Activated CD8-positive, alpha-beta memory T cell treated with anti-CD3 and anti-CD28 coated beads, Interleukin-2, amount 10 ng/mL, durations not matched to agents 7 days and 5 days (primary cell): Measurements from ENCODE around the gene KLHL20. TPM values are rescaled to one million over a fixed set of nuclear protein-coding genes. Genes with fewer than 3 reads are reported as not detected.
"Not testable (repeated sequence)": the region's sequence is repeated elsewhere in the genome, so short reads cannot be mapped to it uniquely, and the experiment has no call there.

Experiments used
- ATAC-seq: fragments of 150-1000 bp; cut with Tn5 transposase; one replicate; pipeline ENCODE4 v1.10.0; 2021; ENCODE audit warnings: moderate library complexity
- CTCF ChIA-PET: fragments of 350-600 bp; sonication (Branson Sonifier 250); formaldehyde crosslinking; loops from one replicate; lab custom pipeline; 2021; ENCODE audit warnings: antibody characterized with exemption; lab: Charles Lee
- DNase-seq: peaks from one replicate; pipeline ENCODE4 v3.0.0-alpha.2; 2020
- H3K27ac Mint-ChIP-seq: one replicate; pipeline ENCODE4 v1.8.0; 2021; ENCODE audit warnings: mild to moderate bottlenecking, mixed read lengths
- H3K27me3 Mint-ChIP-seq: one replicate; pipeline ENCODE4 v1.8.0; 2021; ENCODE audit warnings: mixed read lengths
- H3K36me3 Mint-ChIP-seq: one replicate; pipeline ENCODE4 v1.8.0; 2021; ENCODE audit warnings: mild to moderate bottlenecking, mixed read lengths
- H3K4me1 Mint-ChIP-seq: one replicate; pipeline ENCODE4 v1.8.0; 2021; ENCODE audit warnings: mixed read lengths
- H3K4me3 Mint-ChIP-seq: one replicate; pipeline ENCODE4 v1.8.0; 2021; ENCODE audit warnings: mild to moderate bottlenecking, moderate library complexity, mixed read lengths
- H3K9me3 Mint-ChIP-seq: one replicate; pipeline ENCODE4 v1.8.0; 2022; ENCODE audit warnings: low read depth, mixed read lengths
- total RNA-seq, 2 experiments: library from RNA; stranded (reverse); gene quantifications; one replicate each; pipeline ENCODE4 v1.2.3, GENCODE V29; 2021

Gene KLHL20
- total RNA-seq, 2 experiments from 2014 or later: 18.8 to 25.0 TPM

DNA sequence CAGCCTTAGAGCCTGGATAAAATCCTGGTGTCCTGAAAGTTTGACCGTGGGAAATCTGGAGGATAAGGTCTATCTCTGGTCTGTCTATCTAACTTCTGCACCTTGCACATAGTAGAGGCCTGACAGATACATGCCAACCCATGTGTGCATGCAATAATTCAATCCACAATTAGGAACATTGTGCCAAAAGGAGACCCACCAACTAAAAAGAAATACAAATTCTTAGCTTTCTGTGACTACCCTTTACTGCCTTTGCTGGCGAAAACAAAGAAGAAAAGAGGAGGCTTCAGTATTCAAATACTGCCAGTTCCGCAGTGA, 381 bp upstream of the KLHL20 start:
- H3K27me3 Mint-ChIP-seq: peaks cover 23% of the 10 kb centered on the region
- H3K9me3 Mint-ChIP-seq: no peaks in the 10 kb centered on the region
- CTCF ChIA-PET: interaction anchor here (1.2 to 4.9 kb wide), 5 partner anchors 9 to 294 kb away, joined by 3 to 30 read pairs (median 4); partner anchors contain the start of genes CENPL and DARS2
- H3K27ac Mint-ChIP-seq: peak overlapping the region; percentile 90
- peaks cover 23% of the 10 kb centered on the region for H3K4me1 Mint-ChIP-seq
- no peak for DNase-seq
- H3K4me3 Mint-ChIP-seq: peak overlapping the region; percentile 88
- H3K36me3 Mint-ChIP-seq: peaks cover 12% of the 10 kb centered on the region
- ATAC-seq: no peak

DNA sequence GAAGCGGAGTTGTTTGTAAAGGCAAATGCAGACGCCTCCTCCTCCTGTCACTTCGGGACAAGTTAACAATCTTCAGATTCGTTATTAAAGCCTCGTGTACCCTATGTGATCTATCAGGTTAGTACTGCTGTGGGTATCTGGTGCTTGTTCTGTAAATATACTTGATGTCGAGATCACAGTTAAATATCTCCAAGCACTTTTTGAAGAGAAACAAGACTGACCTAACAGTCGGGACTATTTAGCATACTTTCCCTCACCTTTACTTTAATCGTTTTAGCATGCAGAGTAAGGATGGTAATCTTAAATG, 710 bp downstream of the KLHL20 start:
- DNase-seq (no peak), ATAC-seq (no peak)
- CTCF ChIA-PET: interaction anchor here (1.2 to 4.9 kb wide), 5 partner anchors 8 to 296 kb away, joined by 3 to 30 read pairs (median 4); partner anchors contain the start of genes CENPL and DARS2
- Mint-ChIP-seq H3K27me3 (peaks cover 13% of the 10 kb centered on the region), H3K4me1 (peaks cover 29% of the 10 kb centered on the region), H3K9me3 (no peaks in the 10 kb centered on the region), H3K27ac (peak overlapping the region; percentile 90), H3K4me3 (peak overlapping the region; percentile 88), H3K36me3 (peaks cover 17% of the 10 kb centered on the region)

DNA sequence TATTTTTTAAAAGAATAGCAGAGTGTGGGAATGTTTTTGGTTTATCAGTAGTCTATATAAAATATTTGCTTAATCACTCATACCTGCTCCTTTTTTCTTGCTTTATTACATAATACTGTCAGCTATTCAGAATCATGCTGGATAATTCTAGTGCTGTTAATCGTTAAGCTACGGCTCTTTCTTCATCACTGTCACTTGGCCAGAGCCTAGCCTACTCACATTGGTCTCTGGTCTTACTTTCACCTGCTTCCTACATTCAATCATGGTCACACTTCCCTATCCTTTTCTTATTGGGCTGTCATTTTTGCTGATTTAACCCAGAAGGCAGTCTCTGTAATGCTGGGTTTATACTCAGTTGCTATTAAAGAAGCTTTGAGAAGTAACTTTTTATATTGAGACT, 2.5 kb downstream of the KLHL20 start:
- CTCF ChIA-PET: interaction anchor here (0.7 to 4.9 kb wide), 3 partner anchors 22 to 287 kb away, joined by 3 to 30 read pairs (median 3); partner anchors contain the start of gene DARS2
- Mint-ChIP-seq H3K4me1 (peaks cover 33% of the 10 kb centered on the region), H3K27me3 (peaks cover 3% of the 10 kb centered on the region), H3K4me3 (no peak overlapping the region), H3K9me3 (no peaks in the 10 kb centered on the region), H3K27ac (no peak overlapping the region), H3K36me3 (peaks cover 27% of the 10 kb centered on the region)
- ATAC-seq (no peak), DNase-seq (no peak)

DNA sequence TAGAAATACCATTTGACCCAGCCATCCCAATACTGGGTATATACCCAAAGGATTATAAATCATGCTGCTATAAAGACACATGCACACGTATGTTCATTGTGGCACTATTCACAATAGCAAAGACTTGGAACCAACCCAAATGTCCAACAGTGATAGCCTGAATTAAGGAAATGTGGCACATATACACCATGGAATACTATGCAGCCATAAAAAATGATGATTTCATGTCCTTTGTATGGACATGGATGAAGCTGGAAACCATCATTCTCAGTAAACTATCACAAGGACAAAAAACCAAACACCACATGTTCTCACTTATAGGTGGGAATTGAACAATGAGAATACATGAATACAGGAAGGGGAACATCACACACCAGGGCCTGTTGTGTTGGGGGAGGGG, 16.6 kb downstream of the KLHL20 start:
- DNase-seq, ATAC-seq, CTCF ChIA-PET, H3K27me3 Mint-ChIP-seq, H3K4me3 Mint-ChIP-seq, H3K27ac Mint-ChIP-seq, H3K9me3 Mint-ChIP-seq, H3K4me1 Mint-ChIP-seq: not testable (repeated sequence)
- H3K36me3 Mint-ChIP-seq: peaks cover 37% of the 10 kb centered on the region

- Mint-ChIP-seq H3K9me3 (peaks cover 2% of the 10 kb centered on the region), H3K36me3 (peaks cover 42% of the 10 kb centered on the region), H3K4me3 (no peak overlapping the region)
Observed at GRCh38 chr1:173733912-173734311, 19.1 kb downstream of the KLHL20 start.

GRCh38 chr1:173736104-173736503, 21.3 kb downstream of the KLHL20 start:
- DNase-seq, H3K4me1 Mint-ChIP-seq, ATAC-seq, H3K27me3 Mint-ChIP-seq, H3K9me3 Mint-ChIP-seq, H3K27ac Mint-ChIP-seq, H3K4me3 Mint-ChIP-seq: not testable (repeated sequence)
- CTCF ChIA-PET: interaction anchor here (1.1 to 1.2 kb wide), 2 partner anchors 14 to 390 kb away, joined by 3 read pairs; no protein-coding TSS in a partner anchor
- peaks cover 58% of the 10 kb centered on the region for H3K36me3 Mint-ChIP-seq

More at GRCh38 chr1:173733912-173734311, 19.1 kb downstream of the KLHL20 start:
- Mint-ChIP-seq H3K27ac (no peak overlapping the region), H3K27me3 (no peaks in the 10 kb centered on the region), H3K4me1 (peaks cover 8% of the 10 kb centered on the region)
- CTCF ChIA-PET: interaction anchor here (0.5 kb wide), 1 partner anchor 14 kb away, joined by 3 read pairs; no protein-coding TSS in a partner anchor
- no peak for DNase-seq
- ATAC-seq: no peak

DNA sequence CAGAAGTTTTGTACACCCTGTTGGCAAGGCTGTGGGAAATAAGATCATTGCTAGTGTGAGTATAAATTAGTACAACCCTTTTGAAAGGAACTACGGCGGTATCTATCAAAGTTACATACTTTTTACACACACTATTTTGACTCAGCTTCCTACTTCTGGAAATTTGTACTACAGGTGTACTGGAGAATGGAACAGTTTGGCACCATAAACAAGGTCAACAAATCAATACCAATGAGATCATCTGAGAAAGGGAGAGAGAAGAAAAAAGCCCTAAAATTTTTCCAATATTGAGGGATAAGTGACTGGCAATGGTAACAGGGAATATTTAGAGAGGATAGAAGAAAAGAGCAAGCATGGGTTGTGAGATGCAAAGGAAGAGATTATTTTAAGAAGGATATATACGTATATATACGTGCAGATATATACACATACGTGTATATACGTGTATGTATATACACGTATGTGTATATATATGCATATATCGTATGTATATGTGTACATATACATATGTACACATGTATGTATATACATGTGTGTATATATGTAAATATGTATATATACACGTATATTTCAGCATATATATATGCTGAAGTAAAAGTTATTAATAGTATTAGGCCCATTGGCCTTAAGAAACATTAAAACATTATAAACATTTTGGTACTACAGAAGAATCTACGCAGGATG, 27.6 kb downstream of the KLHL20 start:
- ATAC-seq (no peak), DNase-seq (no peak)
- H3K4me3 Mint-ChIP-seq: no peak overlapping the region
- H3K9me3 Mint-ChIP-seq: peaks cover 2% of the 10 kb centered on the region
- H3K27ac Mint-ChIP-seq: no peak overlapping the region
- peaks cover 58% of the 10 kb centered on the region for H3K36me3 Mint-ChIP-seq
- H3K27me3 Mint-ChIP-seq: no peaks in the 10 kb centered on the region
- CTCF ChIA-PET: no interaction called here
- peaks cover 4% of the 10 kb centered on the region for H3K4me1 Mint-ChIP-seq

- Mint-ChIP-seq H3K27ac (no peak overlapping the region), H3K4me1 (peaks cover 1% of the 10 kb centered on the region), H3K9me3 (no peaks in the 10 kb centered on the region), H3K36me3 (peaks cover 44% of the 10 kb centered on the region), H3K4me3 (no peak overlapping the region), H3K27me3 (no peaks in the 10 kb centered on the region)
- no peak for DNase-seq
- CTCF ChIA-PET: no interaction called here
- ATAC-seq: no peak
Observed at GRCh38 chr1:173744651-173745050, 29.9 kb downstream of the KLHL20 start.

- CTCF ChIA-PET: no interaction called here
- DNase-seq (no peak), ATAC-seq (no peak)
- no peak overlapping the region for H3K27ac Mint-ChIP-seq
- H3K9me3 Mint-ChIP-seq: no peaks in the 10 kb centered on the region
- no peak overlapping the region for H3K4me3 Mint-ChIP-seq
- no peaks in the 10 kb centered on the region for H3K4me1 Mint-ChIP-seq
- no peaks in the 10 kb centered on the region for H3K27me3 Mint-ChIP-seq
- H3K36me3 Mint-ChIP-seq: peaks cover 24% of the 10 kb centered on the region
Observed at GRCh38 chr1:173749137-173749536, 34.4 kb downstream of the KLHL20 start.

DNA sequence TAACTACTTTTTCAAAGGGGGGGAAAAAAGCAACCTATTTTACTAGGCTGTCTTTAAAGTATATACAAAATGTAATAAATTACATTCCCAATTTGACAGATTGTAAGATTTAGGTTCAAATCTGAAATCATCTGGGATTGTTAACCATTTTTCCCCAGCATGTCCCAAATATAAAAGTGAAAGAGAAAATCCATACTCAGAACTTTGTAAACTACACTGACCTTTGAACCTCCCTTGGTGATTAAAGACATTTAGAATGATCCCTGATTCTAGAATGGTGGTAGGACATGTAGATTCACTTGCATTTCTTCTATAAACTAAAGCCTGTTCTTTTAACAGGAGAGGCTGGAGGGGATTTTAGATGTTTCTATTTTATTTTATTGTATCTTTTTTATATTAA, 39.0 kb downstream of the KLHL20 start:
- H3K4me1 Mint-ChIP-seq: no peaks in the 10 kb centered on the region
- CTCF ChIA-PET: no interaction called here
- no peak for DNase-seq
- no peaks in the 10 kb centered on the region for H3K9me3 Mint-ChIP-seq
- H3K4me3 Mint-ChIP-seq: no peak overlapping the region
- H3K27me3 Mint-ChIP-seq: no peaks in the 10 kb centered on the region
- H3K27ac Mint-ChIP-seq: no peak overlapping the region
- ATAC-seq: no peak
- H3K36me3 Mint-ChIP-seq: peaks cover 45% of the 10 kb centered on the region

DNA sequence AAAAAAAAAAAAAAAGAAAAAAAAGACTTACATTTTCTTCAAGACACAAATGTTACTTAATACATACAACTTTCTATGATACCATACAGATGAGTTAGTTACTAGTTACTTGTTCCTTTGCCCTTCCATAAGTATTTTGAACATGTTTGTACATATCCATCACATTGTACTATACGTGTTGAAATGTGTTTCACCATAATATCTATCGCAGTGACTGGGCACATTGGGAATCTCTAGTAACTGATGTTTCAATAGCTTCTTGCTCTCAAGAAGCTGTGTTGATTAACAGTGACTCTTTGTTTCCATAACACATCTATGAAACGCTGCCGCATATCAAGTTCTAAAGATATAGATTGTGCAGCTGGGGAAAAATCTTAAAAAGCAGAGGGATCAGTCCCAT, 42.9 kb downstream of the KLHL20 start:
- CTCF ChIA-PET: no interaction called here

GRCh38 chr1:173758110-173758509, 43.3 kb downstream of the KLHL20 start:
- ATAC-seq: no peak
- CTCF ChIA-PET: no interaction called here
- DNase-seq: no peak
- H3K36me3 Mint-ChIP-seq: peaks cover 74% of the 10 kb centered on the region
- H3K4me3 Mint-ChIP-seq: no peak overlapping the region
- peaks cover 15% of the 10 kb centered on the region for H3K4me1 Mint-ChIP-seq
- no peaks in the 10 kb centered on the region for H3K27me3 Mint-ChIP-seq
- H3K27ac Mint-ChIP-seq: no peak overlapping the region
- H3K9me3 Mint-ChIP-seq: peaks cover 16% of the 10 kb centered on the region

More for the DNA sequence above, 42.9 kb downstream of the KLHL20 start:
- Mint-ChIP-seq H3K36me3 (peaks cover 70% of the 10 kb centered on the region), H3K27me3 (no peaks in the 10 kb centered on the region), H3K27ac (no peak overlapping the region), H3K4me3 (no peak overlapping the region), H3K4me1 (peaks cover 15% of the 10 kb centered on the region), H3K9me3 (peaks cover 13% of the 10 kb centered on the region)
- DNase-seq: no peak
- ATAC-seq: no peak

DNA sequence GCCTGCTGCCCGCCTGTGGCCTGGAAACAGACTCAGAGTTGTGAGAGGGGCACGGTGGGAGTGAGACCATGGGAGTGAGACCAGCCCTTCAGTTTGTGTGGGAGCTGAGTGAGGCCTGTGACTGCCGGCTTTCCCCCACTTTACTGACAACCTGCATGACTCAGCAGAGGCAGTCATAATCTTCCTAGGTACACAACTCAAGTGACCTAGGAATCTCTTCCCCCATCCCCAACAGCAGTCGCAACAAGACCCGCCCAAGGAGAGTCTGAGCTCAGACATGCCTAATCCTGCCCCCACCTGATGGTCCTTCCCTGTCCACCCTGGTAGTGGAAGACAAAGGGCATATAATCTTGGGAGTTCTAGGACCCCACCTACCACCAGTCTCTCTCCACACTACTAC, 44.2 kb downstream of the KLHL20 start:
- no peaks in the 10 kb centered on the region for H3K27me3 Mint-ChIP-seq
- CTCF ChIA-PET: no interaction called here

GRCh38 chr1:173764331-173764730, 49.5 kb downstream of the KLHL20 start:
- CTCF ChIA-PET, ATAC-seq, H3K27ac Mint-ChIP-seq: not testable (repeated sequence)

More for the DNA sequence above, 44.2 kb downstream of the KLHL20 start:
- H3K27ac Mint-ChIP-seq: peak overlapping the region; percentile 1
- no peak overlapping the region for H3K4me3 Mint-ChIP-seq
- no peak for DNase-seq
- H3K36me3 Mint-ChIP-seq: peaks cover 77% of the 10 kb centered on the region
- H3K9me3 Mint-ChIP-seq: peaks cover 21% of the 10 kb centered on the region
- H3K4me1 Mint-ChIP-seq: peaks cover 15% of the 10 kb centered on the region
- ATAC-seq: no peak

More at GRCh38 chr1:173764331-173764730, 49.5 kb downstream of the KLHL20 start:
- Mint-ChIP-seq H3K36me3 (peaks cover 70% of the 10 kb centered on the region), H3K9me3 (peaks cover 28% of the 10 kb centered on the region), H3K4me1 (peaks cover 22% of the 10 kb centered on the region)
- not testable (repeated sequence) for H3K27me3 Mint-ChIP-seq, DNase-seq, H3K4me3 Mint-ChIP-seq
